Measurements from ENCODE around the gene RAB11FIP4.

DNA sequence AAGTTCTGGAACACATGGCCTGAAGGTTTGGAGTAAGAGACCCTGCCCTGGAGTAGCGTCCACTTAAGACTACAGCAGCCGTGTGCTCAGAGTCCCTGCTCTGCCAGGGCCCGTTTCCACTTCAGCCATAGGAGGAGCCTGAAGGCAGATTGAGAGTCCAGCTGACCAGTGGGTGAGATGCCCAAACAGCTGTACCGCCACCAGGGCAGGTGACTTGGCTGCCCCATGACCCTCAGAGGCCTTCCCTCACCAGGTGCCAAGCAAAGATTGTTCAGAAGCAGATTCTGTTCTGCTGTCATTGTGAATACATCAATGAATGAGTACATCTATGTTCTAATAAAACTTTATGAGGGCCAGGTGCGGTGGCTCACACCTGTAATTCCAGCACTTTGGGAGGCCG is 178.8 kb downstream of the RAB11FIP4 start:
- TF ChIP-seq SIN3A (IDR thresholded peaks at IDR 0.05; ENCODE audit: borderline replicate concordance, low read depth, low read length) = no peak
- no peak for TF ChIP-seq KDM5A (IDR thresholded peaks at IDR 0.05; ENCODE audit: borderline replicate concordance, low read length)
- no peak for TF ChIP-seq ZNF781 (CRISPR knock-in tag; IDR thresholded peaks at IDR 0.05; ENCODE audit: borderline replicate concordance, not compliant biosample characterization)
- no peak for TF ChIP-seq EZH2 (conservative IDR thresholded peaks at IDR 0.05; ENCODE audit: low read depth, low read length)
- TF ChIP-seq ZFP41 (CRISPR knock-in tag; IDR thresholded peaks at IDR 0.05; ENCODE audit: borderline replicate concordance) = no peak
- TF ChIP-seq, protein P1, sequence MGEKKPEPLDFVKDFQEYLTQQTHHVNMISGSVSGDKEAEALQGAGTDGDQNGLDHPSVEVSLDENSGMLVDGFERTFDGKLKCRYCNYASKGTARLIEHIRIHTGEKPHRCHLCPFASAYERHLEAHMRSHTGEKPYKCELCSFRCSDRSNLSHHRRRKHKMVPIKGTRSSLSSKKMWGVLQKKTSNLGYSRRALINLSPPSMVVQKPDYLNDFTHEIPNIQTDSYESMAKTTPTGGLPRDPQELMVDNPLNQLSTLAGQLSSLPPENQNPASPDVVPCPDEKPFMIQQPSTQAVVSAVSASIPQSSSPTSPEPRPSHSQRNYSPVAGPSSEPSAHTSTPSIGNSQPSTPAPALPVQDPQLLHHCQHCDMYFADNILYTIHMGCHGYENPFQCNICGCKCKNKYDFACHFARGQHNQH (CRISPR knock-in tag; IDR thresholded peaks at IDR 0.05) = no peak
- TF ChIP-seq YY1 (IDR thresholded peaks at IDR 0.05; ENCODE audit: insufficient read depth, insufficient replicate concordance, low read depth, low read length) = no peak

Data from HepG2 (cell line).